ENCODE results near the gene PFKFB3.

DNA sequence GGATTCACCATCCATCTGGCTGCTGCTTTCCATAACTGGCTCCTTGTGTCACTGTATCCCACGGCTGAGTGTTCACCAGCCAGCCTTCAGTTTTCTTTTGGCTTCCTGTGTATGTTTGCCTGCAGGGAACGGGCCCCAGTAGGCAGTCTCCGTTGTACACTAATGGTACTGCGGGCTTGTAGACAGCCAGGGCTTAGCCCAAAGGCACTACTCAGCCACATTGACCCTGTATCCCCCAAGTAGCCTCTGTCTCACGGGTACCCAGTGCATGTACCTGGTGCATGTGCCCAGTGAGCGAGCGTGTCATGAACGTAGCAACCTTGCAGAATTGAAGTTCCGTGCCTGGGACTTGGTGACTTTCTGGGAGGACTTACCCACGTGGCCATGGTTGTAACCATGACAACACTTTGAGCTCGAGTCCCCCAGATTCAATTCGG lies 6.1 kb downstream of the PFKFB3 start:
- no peak for TF ChIP-seq CTCF (IDR thresholded peaks at IDR 0.05; ENCODE audit: insufficient read depth, low read length)
- no peak for TF ChIP-seq POLR2AphosphoS5 (IDR thresholded peaks at IDR 0.05; ENCODE audit: low read depth)
- TF ChIP-seq GABPA (IDR thresholded peaks at IDR 0.05; ENCODE audit: low read depth) = no peak
- TF ChIP-seq, protein P1, sequence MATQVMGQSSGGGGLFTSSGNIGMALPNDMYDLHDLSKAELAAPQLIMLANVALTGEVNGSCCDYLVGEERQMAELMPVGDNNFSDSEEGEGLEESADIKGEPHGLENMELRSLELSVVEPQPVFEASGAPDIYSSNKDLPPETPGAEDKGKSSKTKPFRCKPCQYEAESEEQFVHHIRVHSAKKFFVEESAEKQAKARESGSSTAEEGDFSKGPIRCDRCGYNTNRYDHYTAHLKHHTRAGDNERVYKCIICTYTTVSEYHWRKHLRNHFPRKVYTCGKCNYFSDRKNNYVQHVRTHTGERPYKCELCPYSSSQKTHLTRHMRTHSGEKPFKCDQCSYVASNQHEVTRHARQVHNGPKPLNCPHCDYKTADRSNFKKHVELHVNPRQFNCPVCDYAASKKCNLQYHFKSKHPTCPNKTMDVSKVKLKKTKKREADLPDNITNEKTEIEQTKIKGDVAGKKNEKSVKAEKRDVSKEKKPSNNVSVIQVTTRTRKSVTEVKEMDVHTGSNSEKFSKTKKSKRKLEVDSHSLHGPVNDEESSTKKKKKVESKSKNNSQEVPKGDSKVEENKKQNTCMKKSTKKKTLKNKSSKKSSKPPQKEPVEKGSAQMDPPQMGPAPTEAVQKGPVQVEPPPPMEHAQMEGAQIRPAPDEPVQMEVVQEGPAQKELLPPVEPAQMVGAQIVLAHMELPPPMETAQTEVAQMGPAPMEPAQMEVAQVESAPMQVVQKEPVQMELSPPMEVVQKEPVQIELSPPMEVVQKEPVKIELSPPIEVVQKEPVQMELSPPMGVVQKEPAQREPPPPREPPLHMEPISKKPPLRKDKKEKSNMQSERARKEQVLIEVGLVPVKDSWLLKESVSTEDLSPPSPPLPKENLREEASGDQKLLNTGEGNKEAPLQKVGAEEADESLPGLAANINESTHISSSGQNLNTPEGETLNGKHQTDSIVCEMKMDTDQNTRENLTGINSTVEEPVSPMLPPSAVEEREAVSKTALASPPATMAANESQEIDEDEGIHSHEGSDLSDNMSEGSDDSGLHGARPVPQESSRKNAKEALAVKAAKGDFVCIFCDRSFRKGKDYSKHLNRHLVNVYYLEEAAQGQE (IDR thresholded peaks at IDR 0.05; ENCODE audit: insufficient replicate concordance, low read depth) = no peak

All from HL-60 (cell line).